ENCODE results near the gene NAA20. TPM values are rescaled to one million over a fixed set of nuclear protein-coding genes. Genes with fewer than 3 reads are reported as not detected.

NAA20 gene
- total RNA-seq, 2 experiments from 2014 or later = 18.8 to 18.9 TPM

- ChIA-PET CTCF (no interaction called here), POLR2A (no interaction called here)
- ATAC-seq (ENCODE audit: poor library complexity) (no peak), DNase-seq (peak in 2 of 14 experiments; percentile 63 to 65)
- no peaks in the 10 kb centered on the region for H3K9me3 ChIP-seq (ENCODE audit: control insufficient read depth in 1 of 2, insufficient read depth in 1 of 2, low read length in 2 of 2)
- no peak overlapping the region for H3K4me3 ChIP-seq (ENCODE audit: low read length)
- peaks cover 8% of the 10 kb centered on the region for H3K27me3 Mint-ChIP-seq
- H3K36me3 ChIP-seq (ENCODE audit: insufficient read depth, low read length) = no peaks in the 10 kb centered on the region
- no peak overlapping the region for H3K27ac ChIP-seq (ENCODE audit: low read depth in 1 of 2, low read length in 2 of 2)
- H3K36me3 Mint-ChIP-seq (ENCODE audit: low read depth) = no peaks in the 10 kb centered on the region
- H3K4me3 Mint-ChIP-seq = no peak overlapping the region
- peaks cover 35% of the 10 kb centered on the region for H3K4me1 ChIP-seq (ENCODE audit: insufficient read depth, low read length)
- H3K27me3 ChIP-seq (ENCODE audit: control insufficient read depth in 1 of 2, insufficient read depth in 2 of 2, low read length in 2 of 2) = no peaks in the 10 kb centered on the region
- no peak for TF ChIP-seq CTCF (IDR thresholded peaks at IDR 0.05)
- intact Hi-C loops (cut with DNase I, micrococcal nuclease) = no loop called here
- peaks cover 2% of the 10 kb centered on the region for H3K9me3 Mint-ChIP-seq
- H3K4me1 Mint-ChIP-seq (ENCODE audit: low read depth) = peaks cover 22% of the 10 kb centered on the region
- no peak overlapping the region for H3K27ac Mint-ChIP-seq
These were observed 42.3 kb upstream of the NAA20 start for GRCh38 chr20:19974630-19975435.

GRCh38 chr20:19975436-19975799 is 41.7 kb upstream of the NAA20 start:
- POLR2A ChIA-PET = no interaction called here
- Histone ChIP-seq H3K4me3 (ENCODE audit: low read length) (no peak overlapping the region), H3K27ac (ENCODE audit: low read depth in 1 of 2, low read length in 2 of 2) (no peak overlapping the region), H3K36me3 (ENCODE audit: insufficient read depth, low read length) (no peaks in the 10 kb centered on the region), H3K9me3 (ENCODE audit: control insufficient read depth in 1 of 2, insufficient read depth in 1 of 2, low read length in 2 of 2) (no peaks in the 10 kb centered on the region), H3K4me1 (ENCODE audit: insufficient read depth, low read length) (peaks cover 30% of the 10 kb centered on the region), H3K27me3 (ENCODE audit: control insufficient read depth in 1 of 2, insufficient read depth in 2 of 2, low read length in 2 of 2) (no peaks in the 10 kb centered on the region)
- Mint-ChIP-seq H3K27ac (no peak overlapping the region), H3K4me3 (no peak overlapping the region), H3K9me3 (peaks cover 2% of the 10 kb centered on the region), H3K36me3 (ENCODE audit: low read depth) (no peaks in the 10 kb centered on the region), H3K27me3 (peaks cover 8% of the 10 kb centered on the region), H3K4me1 (ENCODE audit: low read depth) (peaks cover 16% of the 10 kb centered on the region)
- TF ChIP-seq CTCF (IDR thresholded peaks at IDR 0.05) = no peak
- CTCF ChIA-PET = no interaction called here
- DNase-seq (no peak), ATAC-seq (ENCODE audit: poor library complexity) (no peak)
- intact Hi-C loops (cut with DNase I, micrococcal nuclease) = no loop called here

GRCh38 chr20:19975901-19976300 is 41.3 kb upstream of the NAA20 start:
- peaks cover 30% of the 10 kb centered on the region for H3K4me1 ChIP-seq (ENCODE audit: insufficient read depth, low read length)
- Mint-ChIP-seq H3K27me3 (peaks cover 8% of the 10 kb centered on the region), H3K4me3 (no peak overlapping the region), H3K36me3 (ENCODE audit: low read depth) (no peaks in the 10 kb centered on the region), H3K4me1 (ENCODE audit: low read depth) (peaks cover 15% of the 10 kb centered on the region), H3K27ac (no peak overlapping the region), H3K9me3 (peaks cover 2% of the 10 kb centered on the region)
- no peak for TF ChIP-seq CTCF (IDR thresholded peaks at IDR 0.05)
- no peak overlapping the region for H3K4me3 ChIP-seq (ENCODE audit: low read length)
- ChIA-PET CTCF (no interaction called here), POLR2A (no interaction called here)
- no peak for DNase-seq
- intact Hi-C loops (cut with DNase I, micrococcal nuclease) = no loop called here
- H3K36me3 ChIP-seq (ENCODE audit: insufficient read depth, low read length) = no peaks in the 10 kb centered on the region
- H3K9me3 ChIP-seq (ENCODE audit: control insufficient read depth in 1 of 2, insufficient read depth in 1 of 2, low read length in 2 of 2) = no peaks in the 10 kb centered on the region
- H3K27ac ChIP-seq (ENCODE audit: low read depth in 1 of 2, low read length in 2 of 2) = no peak overlapping the region
- no peaks in the 10 kb centered on the region for H3K27me3 ChIP-seq (ENCODE audit: control insufficient read depth in 1 of 2, insufficient read depth in 2 of 2, low read length in 2 of 2)
- ATAC-seq (ENCODE audit: poor library complexity) = no peak
